Chondrocyte (in vitro differentiated cells): ENCODE data around the gene METAP1. TPM values are rescaled to one million over a fixed set of nuclear protein-coding genes. Genes with fewer than 3 reads are reported as not detected.
A peak's percentile ranks its signal among the peaks of the same experiment; 100 is the strongest.
"Not testable (repeated sequence)": the region's sequence is repeated elsewhere in the genome, so short reads cannot be mapped to it uniquely, and the experiment has no call there.

ENCODE experiments used
- DNase-seq: peaks from one replicate; pipeline ENCODE4 v3.0.0; 2021; ENCODE audit warnings: mixed read lengths, low spot score
- H3K27ac Mint-ChIP-seq: one replicate; pipeline ENCODE4 v1.8.0; 2021; ENCODE audit warnings: mild to moderate bottlenecking, moderate library complexity, mixed read lengths; ENCODE audit not compliant: unreplicated experiment
- H3K27me3 Mint-ChIP-seq: 2 replicates; pipeline ENCODE4 v1.8.0; 2021; ENCODE audit warnings: low read depth, mixed read lengths
- H3K36me3 Mint-ChIP-seq: 2 replicates; pipeline ENCODE4 v1.8.0; 2021; ENCODE audit warnings: low read depth, mixed read lengths
- H3K4me1 Mint-ChIP-seq: 2 replicates; pipeline ENCODE4 v1.8.0; 2021; ENCODE audit warnings: low read depth, mild to moderate bottlenecking, mixed read lengths
- H3K4me3 Mint-ChIP-seq: one replicate; pipeline ENCODE4 v1.8.0; 2021; ENCODE audit warnings: mild to moderate bottlenecking, moderate library complexity, mixed read lengths; ENCODE audit not compliant: unreplicated experiment
- H3K9me3 Mint-ChIP-seq: 2 replicates; pipeline ENCODE4 v1.8.0; 2021; ENCODE audit warnings: low read depth, mixed read lengths
- CTCF ChIP-seq: fragments of 200-600 bp; sonication (generic); IDR thresholded peaks from 2 replicates; pipeline ENCODE4 v1.5.0; 2021; ENCODE audit warnings: antibody characterized with exemption, mild to moderate bottlenecking, moderate library complexity
- total RNA-seq: library from RNA; stranded (reverse); gene quantifications from 3 replicates; pipeline ENCODE4 v1.2.1, GENCODE V29; 2021

Gene METAP1
- total RNA-seq, 1 donor from 2014 or later: 34.0 TPM

- no peaks in the 10 kb centered on the region for H3K9me3 Mint-ChIP-seq
- H3K36me3 Mint-ChIP-seq: no peaks in the 10 kb centered on the region
- H3K27ac Mint-ChIP-seq: no peak overlapping the region
- H3K4me1 Mint-ChIP-seq: peaks cover 29% of the 10 kb centered on the region
- H3K27me3 Mint-ChIP-seq: no peaks in the 10 kb centered on the region
- no peak for TF ChIP-seq CTCF
- no peak overlapping the region for H3K4me3 Mint-ChIP-seq
- no peak for DNase-seq
Measured at GRCh38 chr4:99099311-99099710, 103.8 kb downstream of the METAP1 start.

GRCh38 chr4:99099814-99100213 lies 104.3 kb downstream of the METAP1 start:
- H3K4me3 Mint-ChIP-seq, H3K27me3 Mint-ChIP-seq, H3K36me3 Mint-ChIP-seq, H3K9me3 Mint-ChIP-seq, DNase-seq: not testable (repeated sequence)
- peak overlapping the region; percentile 66 for H3K27ac Mint-ChIP-seq
- peaks cover 30% of the 10 kb centered on the region for H3K4me1 Mint-ChIP-seq

- no peak for DNase-seq
- H3K27me3 Mint-ChIP-seq: no peaks in the 10 kb centered on the region
- no peaks in the 10 kb centered on the region for H3K36me3 Mint-ChIP-seq
- no peak for TF ChIP-seq CTCF
- peak overlapping the region; percentile 4 for H3K27ac Mint-ChIP-seq
- H3K9me3 Mint-ChIP-seq: no peaks in the 10 kb centered on the region
- H3K4me1 Mint-ChIP-seq: peaks cover 30% of the 10 kb centered on the region
- no peak overlapping the region for H3K4me3 Mint-ChIP-seq
Measured at GRCh38 chr4:99100876-99101275, 105.4 kb downstream of the METAP1 start.

- H3K27me3 Mint-ChIP-seq: no peaks in the 10 kb centered on the region
- no peaks in the 10 kb centered on the region for H3K9me3 Mint-ChIP-seq
- no peak overlapping the region for H3K27ac Mint-ChIP-seq
- no peak for DNase-seq
- peaks cover 30% of the 10 kb centered on the region for H3K4me1 Mint-ChIP-seq
- no peaks in the 10 kb centered on the region for H3K36me3 Mint-ChIP-seq
- no peak overlapping the region for H3K4me3 Mint-ChIP-seq
- TF ChIP-seq CTCF: no peak
Measured at GRCh38 chr4:99102634-99103033, 107.1 kb downstream of the METAP1 start.

- TF ChIP-seq CTCF: no peak
- Mint-ChIP-seq H3K4me1 (peaks cover 30% of the 10 kb centered on the region), H3K36me3 (no peaks in the 10 kb centered on the region), H3K27ac (no peak overlapping the region), H3K4me3 (no peak overlapping the region), H3K9me3 (no peaks in the 10 kb centered on the region), H3K27me3 (no peaks in the 10 kb centered on the region)
- DNase-seq: no peak
Measured at GRCh38 chr4:99103166-99103565, 107.6 kb downstream of the METAP1 start.

- Mint-ChIP-seq H3K9me3 (no peaks in the 10 kb centered on the region), H3K27me3 (no peaks in the 10 kb centered on the region), H3K27ac (no peak overlapping the region), H3K4me3 (no peak overlapping the region), H3K4me1 (peaks cover 30% of the 10 kb centered on the region), H3K36me3 (no peaks in the 10 kb centered on the region)
- no peak for TF ChIP-seq CTCF
- DNase-seq: no peak
Measured at GRCh38 chr4:99104153-99104552, 108.6 kb downstream of the METAP1 start.

- H3K27me3 Mint-ChIP-seq, H3K4me1 Mint-ChIP-seq, DNase-seq, H3K4me3 Mint-ChIP-seq, H3K27ac Mint-ChIP-seq, H3K9me3 Mint-ChIP-seq, H3K36me3 Mint-ChIP-seq: not testable (repeated sequence)
Measured at GRCh38 chr4:99109286-99109685, 113.8 kb downstream of the METAP1 start.
